Inflammatory macrophage treated with lipopolysaccharide for 1 hour (primary cell): ENCODE measurements around the gene NPW.
A peak's percentile ranks its signal among the peaks of the same experiment; 100 is the strongest.
"Not testable (repeated sequence)": the region's sequence is repeated elsewhere in the genome, so short reads cannot be mapped to it uniquely, and the experiment has no call there.

Experiments
- DNase-seq, 2 donors: peaks; one replicate each; pipeline ENCODE4 v3.0.0-alpha.2; 2020 to 2022

Gene NPW

GRCh38 chr16:2002406-2003230, 17.0 kb upstream of the NPW start:
- DNase-seq, result no peak

- no peak for DNase-seq
Measured at GRCh38 chr16:2003231-2003826, 16.3 kb upstream of the NPW start.

GRCh38 chr16:2003827-2004641, 15.6 kb upstream of the NPW start:
- DNase-seq, result peak; percentile 84 to 94

GRCh38 chr16:2004795-2005517, 14.6 kb upstream of the NPW start:
- peak; percentile 53 to 66 for DNase-seq

- peak; percentile 55 to 58 for DNase-seq
Measured at GRCh38 chr16:2005646-2006045, 13.9 kb upstream of the NPW start.

GRCh38 chr16:2006317-2006716, 13.3 kb upstream of the NPW start:
- no peak for DNase-seq

- DNase-seq, result no peak
Measured at GRCh38 chr16:2007081-2007836, 12.3 kb upstream of the NPW start.

- no peak for DNase-seq
Measured at GRCh38 chr16:2008009-2008526, 11.5 kb upstream of the NPW start.

GRCh38 chr16:2008631-2009163, 10.9 kb upstream of the NPW start:
- peak; percentile 28 to 36 for DNase-seq

GRCh38 chr16:2009164-2009711, 10.3 kb upstream of the NPW start:
- DNase-seq, result peak; percentile 29 to 35

- peak; percentile 80 to 87 for DNase-seq
Measured at GRCh38 chr16:2009791-2010510, 9.6 kb upstream of the NPW start, which contains the start of gene ZNF598. Gene ZNF598 (minus strand): TSS chr16:2009821.

GRCh38 chr16:2011726-2012125, 7.9 kb upstream of the NPW start:
- not testable (repeated sequence) for DNase-seq

GRCh38 chr16:2013527-2013926, 6.1 kb upstream of the NPW start:
- DNase-seq, result no peak

- DNase-seq, result peak; percentile 70 to 78
Measured at GRCh38 chr16:2015117-2015946, 4.3 kb upstream of the NPW start.

GRCh38 chr16:2015947-2016208, 3.7 kb upstream of the NPW start:
- DNase-seq, result no peak

GRCh38 chr16:2016407-2016922, 3.1 kb upstream of the NPW start:
- no peak for DNase-seq

GRCh38 chr16:2019921-2020831, 591 bp downstream of the NPW start:
- no peak for DNase-seq

GRCh38 chr16:2022723-2023091, 3.1 kb downstream of the NPW start:
- DNase-seq, result peak in 1 of 2 donors; percentile 22
